ENCODE results near the gene PLAGL2.
"Not testable (repeated sequence)": the region's sequence is repeated elsewhere in the genome, so short reads cannot be mapped to it uniquely, and the experiment has no call there.

PLAGL2 gene

GRCh38 chr20:32184961-32185603 is 22.5 kb downstream of the PLAGL2 start:
- Mint-ChIP-seq H3K27ac (no peak overlapping the region), H3K36me3 (ENCODE audit: low read depth) (peaks cover 15% of the 10 kb centered on the region), H3K4me1 (peaks cover 30% of the 10 kb centered on the region), H3K27me3 (ENCODE audit: low read depth, poor library complexity) (no peaks in the 10 kb centered on the region), H3K9me3 (no peaks in the 10 kb centered on the region), H3K4me3 (no peak overlapping the region)
- TF ChIP-seq CTCF (IDR thresholded peaks at IDR 0.05): no peak
- DNase-seq: no peak

- Mint-ChIP-seq H3K36me3 (ENCODE audit: low read depth) (peaks cover 16% of the 10 kb centered on the region), H3K9me3 (no peaks in the 10 kb centered on the region), H3K27me3 (ENCODE audit: low read depth, poor library complexity) (no peaks in the 10 kb centered on the region), H3K4me3 (no peak overlapping the region), H3K27ac (no peak overlapping the region), H3K4me1 (peaks cover 23% of the 10 kb centered on the region)
- no peak for TF ChIP-seq CTCF (IDR thresholded peaks at IDR 0.05)
- DNase-seq: no peak
Observed at GRCh38 chr20:32183947-32184635, 23.5 kb downstream of the PLAGL2 start.

- peaks cover 25% of the 10 kb centered on the region for H3K36me3 Mint-ChIP-seq (ENCODE audit: low read depth)
- H3K4me1 Mint-ChIP-seq: peaks cover 9% of the 10 kb centered on the region
- H3K27ac Mint-ChIP-seq: no peak overlapping the region
- peaks cover 15% of the 10 kb centered on the region for H3K9me3 Mint-ChIP-seq
- DNase-seq: no peak
- no peak for TF ChIP-seq CTCF (IDR thresholded peaks at IDR 0.05)
- no peaks in the 10 kb centered on the region for H3K27me3 Mint-ChIP-seq (ENCODE audit: low read depth, poor library complexity)
- no peak overlapping the region for H3K4me3 Mint-ChIP-seq
Observed at GRCh38 chr20:32181606-32182005, 25.9 kb downstream of the PLAGL2 start.

- Mint-ChIP-seq H3K9me3 (peaks cover 16% of the 10 kb centered on the region), H3K4me1 (peaks cover under 1% of the 10 kb centered on the region), H3K4me3 (no peak overlapping the region), H3K27me3 (ENCODE audit: low read depth, poor library complexity) (no peaks in the 10 kb centered on the region), H3K27ac (peak overlapping the region; percentile 72), H3K36me3 (ENCODE audit: low read depth) (peaks cover 21% of the 10 kb centered on the region)
- TF ChIP-seq CTCF (IDR thresholded peaks at IDR 0.05): no peak
- DNase-seq: no peak
Observed at GRCh38 chr20:32179934-32180333, 27.6 kb downstream of the PLAGL2 start.

- Mint-ChIP-seq H3K27me3 (ENCODE audit: low read depth, poor library complexity) (no peaks in the 10 kb centered on the region), H3K9me3 (peaks cover 20% of the 10 kb centered on the region), H3K27ac (peak overlapping the region; percentile 72), H3K4me3 (no peak overlapping the region), H3K36me3 (ENCODE audit: low read depth) (peaks cover 25% of the 10 kb centered on the region), H3K4me1 (no peaks in the 10 kb centered on the region)
- TF ChIP-seq CTCF (IDR thresholded peaks at IDR 0.05): no peak
- DNase-seq: no peak
Observed at GRCh38 chr20:32179515-32179914, 28.0 kb downstream of the PLAGL2 start.

GRCh38 chr20:32177696-32178095 is 29.8 kb downstream of the PLAGL2 start:
- H3K27me3 Mint-ChIP-seq (ENCODE audit: low read depth, poor library complexity); H3K27ac Mint-ChIP-seq: not testable (repeated sequence)
- peaks cover 35% of the 10 kb centered on the region for H3K36me3 Mint-ChIP-seq (ENCODE audit: low read depth)

More at GRCh38 chr20:32177696-32178095, 29.8 kb downstream of the PLAGL2 start:
- H3K4me1 Mint-ChIP-seq, DNase-seq, H3K4me3 Mint-ChIP-seq: not testable (repeated sequence)
- H3K9me3 Mint-ChIP-seq: peaks cover 30% of the 10 kb centered on the region
